IPS DF 19.7 (cell line): ENCODE data around the gene CDC42EP2.
"Not testable (repeated sequence)": the region's sequence is repeated elsewhere in the genome, so short reads cannot be mapped to it uniquely, and the experiment has no call there.

Experiments
- DNase-seq: peaks from one replicate; pipeline ENCODE4 v3.0.0-alpha.2; 2013; ENCODE audit warnings: low read depth, low spot score

Gene CDC42EP2

DNA sequence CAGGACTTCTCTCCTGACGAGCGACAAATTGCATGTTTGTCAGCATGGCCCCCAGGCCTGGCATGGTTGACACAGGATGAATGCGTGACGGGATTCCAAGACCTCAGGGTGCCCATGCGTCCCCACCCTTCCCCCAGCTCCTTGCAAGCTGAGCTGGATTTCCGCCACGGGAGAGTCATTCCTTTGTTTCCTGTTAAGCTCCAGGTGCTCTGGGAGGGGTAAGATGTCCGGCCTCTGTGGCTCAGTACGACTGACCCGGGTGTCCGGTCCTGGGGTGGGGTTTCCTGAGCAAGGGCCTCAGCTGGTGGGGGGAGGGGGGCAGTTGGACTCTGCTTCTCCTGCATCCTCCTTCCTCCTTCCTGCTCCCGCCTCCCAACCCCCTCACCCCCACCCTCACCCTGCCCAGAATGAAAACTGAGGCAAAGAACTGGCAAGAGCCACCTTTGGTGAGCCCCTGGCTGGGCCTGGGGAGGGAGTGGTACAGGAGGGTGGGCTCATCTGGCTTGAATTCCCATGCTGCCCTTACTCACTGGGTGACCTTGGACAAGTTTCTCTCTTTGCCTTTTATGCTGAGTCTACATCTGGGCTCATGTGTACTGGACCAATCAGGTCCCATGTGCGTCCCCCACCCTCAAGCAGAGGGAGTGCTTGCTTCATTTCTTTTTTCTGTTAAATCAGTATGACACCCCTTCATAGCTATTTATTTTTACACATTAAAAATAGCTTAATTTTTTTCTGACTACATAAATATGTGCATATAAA lies 2.5 kb downstream of the CDC42EP2 start:
- DNase-seq: peak; percentile 67

GRCh38 chr11:65320386-65321075 lies 5.9 kb downstream of the CDC42EP2 start:
- DNase-seq: no peak

DNA sequence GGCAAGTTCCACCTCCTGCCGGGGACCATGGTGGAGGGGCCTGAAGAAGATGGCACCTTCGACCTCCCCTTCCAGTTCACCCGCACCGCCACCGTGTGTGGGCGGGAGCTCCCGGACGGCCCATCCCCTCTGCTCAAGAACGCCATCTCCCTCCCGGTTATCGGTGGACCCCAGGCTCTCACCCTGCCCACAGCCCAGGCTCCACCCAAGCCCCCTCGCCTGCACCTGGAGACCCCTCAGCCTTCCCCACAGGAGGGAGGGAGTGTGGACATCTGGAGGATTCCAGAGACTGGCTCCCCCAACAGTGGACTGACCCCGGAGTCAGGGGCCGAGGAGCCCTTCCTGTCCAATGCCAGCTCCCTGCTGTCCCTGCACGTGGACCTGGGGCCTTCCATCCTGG lies 6.4 kb downstream of the CDC42EP2 start:
- DNase-seq: no peak

GRCh38 chr11:65321828-65322485 lies 7.3 kb downstream of the CDC42EP2 start:
- no peak for DNase-seq

DNA sequence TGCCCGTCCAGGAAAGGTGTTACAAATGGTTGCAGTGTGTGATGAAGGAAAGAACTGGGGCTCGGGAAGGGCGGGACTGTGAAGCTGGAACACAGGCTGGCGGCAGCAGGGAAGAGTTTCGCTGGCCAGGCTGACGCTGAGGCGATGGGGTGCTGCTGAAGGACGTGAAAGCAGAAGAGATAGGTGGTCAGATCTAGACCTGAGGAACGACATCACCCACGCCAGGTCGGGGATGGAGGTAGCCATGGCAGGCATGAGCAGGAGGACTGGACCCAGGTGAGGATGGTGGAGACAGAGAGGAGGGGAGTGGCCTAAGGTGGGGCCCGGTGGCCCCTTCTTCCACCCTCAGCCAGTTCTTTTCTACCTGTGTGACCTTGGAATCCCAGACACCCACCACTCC lies 9.1 kb downstream of the CDC42EP2 start:
- no peak for DNase-seq

- no peak for DNase-seq
These were observed 10.8 kb downstream of the CDC42EP2 start for GRCh38 chr11:65325435-65325834.

GRCh38 chr11:65327021-65327420 lies 12.4 kb downstream of the CDC42EP2 start:
- DNase-seq: no peak

- no peak for DNase-seq
These were observed 14.8 kb downstream of the CDC42EP2 start for GRCh38 chr11:65329478-65329877.

DNA sequence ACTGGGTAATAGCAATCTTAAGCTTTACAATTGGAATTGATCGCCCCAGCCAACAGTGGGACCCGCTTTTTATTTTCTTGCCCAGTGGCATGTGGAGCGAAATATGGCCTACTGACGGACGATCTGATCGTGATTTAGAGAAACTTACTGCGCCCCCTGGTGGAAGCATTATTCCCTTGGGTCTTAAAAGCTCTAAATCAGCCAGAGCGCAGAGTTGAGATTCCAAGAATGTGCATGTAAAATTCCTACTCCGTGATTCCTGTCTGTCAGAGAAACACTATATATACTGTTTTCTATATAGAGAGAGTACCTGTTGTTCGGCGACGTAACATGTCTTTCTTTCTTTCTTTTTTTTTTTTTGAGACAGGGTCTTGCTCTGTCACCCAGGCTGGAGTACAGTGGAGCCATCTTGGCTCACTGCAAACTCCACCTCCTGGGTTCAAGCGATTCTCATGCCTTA lies 15.3 kb downstream of the CDC42EP2 start:
- DNase-seq: peak; percentile 78

- DNase-seq: no peak
These were observed 15.9 kb downstream of the CDC42EP2 start for GRCh38 chr11:65330544-65330943.

DNA sequence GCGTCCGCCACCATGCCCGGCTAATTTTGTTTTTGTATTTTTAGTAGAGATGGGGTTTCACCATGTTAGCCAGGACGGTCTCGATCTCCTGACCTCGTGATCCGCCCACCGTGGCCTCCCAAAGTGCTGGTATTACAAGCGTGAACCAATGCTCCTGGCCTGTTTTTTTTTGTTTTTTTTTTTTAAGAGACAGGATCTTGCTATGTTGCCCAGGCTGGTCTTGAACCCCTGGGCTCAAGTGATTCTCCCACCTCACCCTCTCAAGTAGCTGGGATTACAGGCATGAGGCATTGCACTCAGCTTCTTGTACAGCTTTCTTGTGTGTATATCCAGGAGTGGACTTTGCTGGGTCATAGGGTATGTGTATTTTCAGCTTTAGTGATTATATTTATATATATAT lies 17.9 kb downstream of the CDC42EP2 start:
- not testable (repeated sequence) for DNase-seq

GRCh38 chr11:65334696-65335295 lies 20.1 kb downstream of the CDC42EP2 start:
- DNase-seq: no peak

DNA sequence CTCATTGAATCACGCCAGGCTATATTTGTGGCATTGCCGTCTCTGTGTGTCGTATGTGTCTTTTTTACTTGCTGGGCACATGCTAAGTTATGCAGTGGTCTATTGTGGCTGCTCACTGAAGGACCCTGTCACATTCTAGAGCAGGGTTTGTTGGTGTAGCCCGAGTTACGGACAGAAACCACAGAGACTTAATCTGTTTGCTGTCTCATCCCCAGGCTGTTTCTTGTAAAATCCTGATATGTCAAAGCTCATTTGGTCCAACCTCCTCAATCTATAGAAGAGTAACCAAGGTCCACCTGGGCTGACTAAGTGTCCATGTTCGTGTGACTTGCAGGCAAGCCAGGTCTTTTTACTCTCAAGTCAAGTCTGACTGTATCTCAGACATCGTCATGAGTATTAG lies 24.0 kb downstream of the CDC42EP2 start:
- DNase-seq: no peak

DNA sequence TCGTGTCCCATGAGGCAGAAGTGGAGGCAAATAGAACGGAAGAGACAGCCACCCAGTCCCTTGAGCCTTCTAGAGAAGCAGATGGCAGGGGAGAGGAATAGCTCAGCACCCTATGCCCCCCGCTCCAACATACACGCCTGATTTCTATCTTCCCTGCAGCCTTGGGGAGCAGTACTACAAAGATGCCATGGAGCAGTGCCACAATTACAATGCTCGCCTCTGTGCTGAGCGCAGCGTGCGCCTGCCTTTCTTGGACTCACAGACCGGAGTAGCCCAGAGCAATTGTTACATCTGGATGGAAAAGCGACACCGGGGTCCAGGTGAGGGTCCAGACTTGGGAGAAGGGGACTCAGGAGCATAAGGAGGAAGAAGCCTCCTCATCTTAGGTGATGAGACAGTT lies 25.6 kb downstream of the CDC42EP2 start:
- DNase-seq: no peak

DNA sequence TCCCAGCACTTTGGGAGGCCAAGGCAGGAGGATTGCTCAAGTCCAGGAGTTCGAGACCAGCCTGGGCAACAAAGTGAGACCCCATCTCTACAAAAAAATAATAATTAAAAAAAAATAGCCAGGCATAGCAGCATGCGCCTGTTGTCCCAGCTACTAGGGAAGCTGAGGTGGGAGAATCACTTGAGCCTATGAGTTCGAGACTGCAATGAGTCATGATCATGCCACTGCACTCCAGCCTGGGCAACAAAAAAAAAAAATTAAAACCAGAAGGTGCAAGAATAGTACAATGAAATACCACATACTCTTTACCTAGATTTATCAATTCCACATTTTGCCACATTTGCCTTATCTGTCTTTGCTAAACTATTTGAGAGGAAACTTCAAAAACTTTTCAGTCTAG lies 27.2 kb downstream of the CDC42EP2 start:
- no peak for DNase-seq

DNA sequence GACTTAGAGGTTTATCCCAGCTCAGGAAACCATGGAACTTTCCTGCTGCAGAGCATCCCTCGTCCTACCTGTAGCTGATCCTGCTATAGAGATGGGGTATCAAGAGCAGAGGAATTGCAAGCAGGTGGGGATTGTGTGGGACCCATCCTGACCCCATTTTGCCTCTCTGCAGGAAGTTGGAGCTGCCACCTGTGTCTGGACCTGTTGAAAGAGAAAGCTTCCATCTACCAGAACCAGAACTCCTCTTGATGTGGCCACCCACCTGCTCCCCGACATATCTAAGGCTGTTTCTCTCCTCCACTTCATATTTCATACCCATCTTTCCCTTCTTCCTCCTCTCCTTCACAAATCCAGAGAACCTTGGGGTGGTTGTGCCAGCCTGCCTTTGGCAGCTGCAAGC lies 36.8 kb downstream of the CDC42EP2 start:
- no peak for DNase-seq

DNA sequence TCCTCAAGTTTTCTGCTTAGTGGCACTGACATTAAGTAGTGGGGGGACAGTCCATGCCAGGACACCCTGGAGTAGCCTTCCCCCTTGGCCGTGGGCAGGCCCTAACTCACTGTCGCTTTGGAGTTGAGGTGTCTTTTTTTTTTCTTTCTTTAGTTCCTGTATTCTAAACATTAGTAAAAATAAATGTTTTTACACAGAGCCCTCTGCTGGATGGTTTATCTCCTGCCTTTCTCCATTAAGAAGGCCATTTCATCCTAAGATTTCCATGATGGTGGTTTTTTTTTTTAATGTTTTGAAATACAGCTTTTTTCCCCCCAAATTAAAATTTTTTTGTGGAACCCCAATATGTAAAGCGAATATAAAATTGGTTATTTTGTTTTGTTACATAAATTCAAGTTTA lies 38.1 kb downstream of the CDC42EP2 start:
- DNase-seq: no peak

DNA sequence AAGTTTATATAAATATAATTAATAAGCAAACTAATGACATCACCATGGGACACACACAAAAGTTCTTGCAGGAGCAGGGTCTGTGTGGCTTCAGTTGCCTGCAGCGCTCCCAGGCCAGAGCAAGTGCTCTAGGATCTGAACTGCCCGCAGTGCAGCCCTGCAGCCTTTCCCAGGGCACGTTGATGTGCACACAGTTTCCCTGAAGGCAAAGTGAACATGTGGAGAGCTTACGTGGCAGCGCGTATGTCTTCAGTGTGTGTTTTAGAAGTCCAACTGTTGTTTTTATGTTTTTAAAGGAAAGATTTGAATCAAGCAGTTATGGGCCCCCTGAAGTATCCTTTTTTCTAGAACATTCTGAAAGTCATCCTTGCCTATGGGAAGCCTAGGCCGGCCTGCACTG lies 38.7 kb downstream of the CDC42EP2 start:
- no peak for DNase-seq

GRCh38 chr11:65353900-65354264 lies 39.2 kb downstream of the CDC42EP2 start:
- no peak for DNase-seq

- DNase-seq: peak; percentile 69
These were observed 39.8 kb downstream of the CDC42EP2 start, which contains the start of gene TIGD3 for GRCh38 chr11:65354265-65355012. TIGD3 (plus strand) TSS chr11:65354751; CDS start chr11:65355809, 1,058 bp downstream.

DNA sequence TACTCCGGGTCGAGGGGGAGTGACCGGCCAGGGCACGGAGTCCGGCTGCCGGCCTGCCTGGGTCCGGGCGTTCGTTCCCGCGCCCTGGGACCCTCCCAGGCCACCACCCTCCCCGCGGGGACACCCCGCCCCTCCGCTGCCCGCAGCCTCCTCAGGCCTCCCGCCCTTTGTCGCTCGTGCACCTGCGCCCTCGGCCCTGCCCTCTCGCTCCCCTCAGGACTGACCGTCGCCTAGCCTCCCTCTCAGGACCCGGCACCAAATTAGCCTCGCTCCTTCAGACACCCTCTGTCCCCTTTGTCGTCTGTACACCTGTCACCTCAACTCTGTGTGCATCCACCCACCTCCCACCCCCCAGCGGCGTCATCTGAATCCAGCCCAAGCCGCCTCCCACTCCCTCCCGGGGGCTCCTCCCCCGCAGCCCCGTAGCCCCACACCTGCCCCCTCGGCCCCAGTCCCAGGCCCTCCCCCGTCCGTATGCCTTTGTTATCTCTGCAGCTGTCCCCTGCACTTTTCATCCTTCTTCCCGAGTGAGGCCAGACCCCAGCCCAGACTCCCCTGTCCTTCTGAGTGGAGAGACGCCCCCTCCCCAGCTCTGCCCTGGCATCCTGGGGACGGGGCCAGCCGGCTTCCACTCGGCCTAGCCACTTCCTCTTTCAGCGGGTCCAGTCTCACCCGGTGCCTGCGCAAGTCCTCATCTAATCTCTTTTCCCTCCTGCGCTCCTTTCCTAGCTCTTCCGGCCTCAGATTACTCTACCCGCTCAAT lies 40.5 kb downstream of the CDC42EP2 start:
- DNase-seq: no peak
